SK-N-SH (cell line): ENCODE measurements around the gene NPAS3.

Source experiments
- CHD2 ChIP-seq: fragments of 150-350 bp; IDR thresholded peaks from 2 replicates; pipeline ENCODE4 v1.6.1; 2018; ENCODE audit warnings: low read length; ENCODE audit not compliant: partially characterized antibody
- CTCF ChIP-seq: fragments of 200-600 bp; sonication (generic); IDR thresholded peaks from 2 replicates; pipeline ENCODE4 v1.6.1; 2017; ENCODE audit warnings: antibody characterized with exemption, mild to moderate bottlenecking, moderate library complexity
- ELF1 ChIP-seq: IDR thresholded peaks from 2 replicates; pipeline ENCODE4 v1.4.0; 2012
- GABPA ChIP-seq: IDR thresholded peaks from 2 replicates; pipeline ENCODE4 v1.4.0; 2012; ENCODE audit warnings: low read depth, mild to moderate bottlenecking
- JUND ChIP-seq: IDR thresholded peaks from 2 replicates; pipeline ENCODE4 v1.4.0; 2012
- POLR2AphosphoS5 ChIP-seq: IDR thresholded peaks from 2 replicates; pipeline ENCODE4 v1.6.1; 2012; ENCODE audit warnings: low read depth, low read length
- RAD21 ChIP-seq: IDR thresholded peaks from 2 replicates; pipeline ENCODE4 v1.6.1; 2012; ENCODE audit warnings: mild to moderate bottlenecking, low read length
- RCOR1 ChIP-seq: fragments of 150-350 bp; IDR thresholded peaks from 2 replicates; pipeline ENCODE4 v1.6.1; 2017; ENCODE audit warnings: antibody characterized with exemption, low read length
- RFX5 ChIP-seq: IDR thresholded peaks from 2 replicates; pipeline ENCODE4 v1.6.1; 2012; ENCODE audit warnings: mild to moderate bottlenecking, improper control_type of control experiment, low read length
- SMC3 ChIP-seq: IDR thresholded peaks from 2 replicates; pipeline ENCODE4 v1.6.1; 2012; ENCODE audit warnings: low read depth, low read length, improper control_type of control experiment
- TAF1 ChIP-seq: IDR thresholded peaks from 2 replicates; pipeline ENCODE4 v1.6.1; 2012; ENCODE audit warnings: low read depth, mild to moderate bottlenecking, low read length, moderate library complexity, borderline replicate concordance
- TCF12 ChIP-seq: IDR thresholded peaks from 2 replicates; pipeline ENCODE4 v1.4.0; 2012
- USF1 ChIP-seq: IDR thresholded peaks from 2 replicates; pipeline ENCODE4 v1.4.0; 2012; ENCODE audit warnings: low read depth, borderline replicate concordance
- YY1 ChIP-seq: IDR thresholded peaks from 2 replicates; pipeline ENCODE4 v1.4.0; 2012; ENCODE audit warnings: low read depth, mild to moderate bottlenecking

GRCh38 chr14:33715227-33715528 lies 776.5 kb downstream of the NPAS3 start:
- no peak for TF ChIP-seq CTCF
- no peak for TF ChIP-seq TAF1
- no peak for TF ChIP-seq ELF1
- TF ChIP-seq JUND, result no peak
- no peak for TF ChIP-seq POLR2AphosphoS5
- no peak for TF ChIP-seq RAD21
- TF ChIP-seq RFX5, result no peak
- TF ChIP-seq TCF12, result no peak
- TF ChIP-seq CHD2, result no peak
- no peak for TF ChIP-seq SMC3
- no peak for TF ChIP-seq USF1
- TF ChIP-seq YY1, result no peak
- no peak for TF ChIP-seq RCOR1
- TF ChIP-seq GABPA, result no peak
